RWPE1 (cell line): ENCODE data around the gene TGFB3.
"Not testable (repeated sequence)": the region's sequence is repeated elsewhere in the genome, so short reads cannot be mapped to it uniquely, and the experiment has no call there.

Source experiments
- CTCF ChIA-PET: fragments of 350-600 bp; sonication (Branson Sonifier 250); formaldehyde crosslinking; extraction: SDS; loops from one replicate; lab custom pipeline; 2021; lab: Yijun Ruan, JAX
- POLR2A ChIA-PET: fragments of 400-600 bp; formaldehyde crosslinking; extraction: SDS; loops from one replicate; lab custom pipeline; 2020; ENCODE audit warnings: antibody characterized with exemption; ENCODE audit not compliant: low non-redundant PET; lab: Yijun Ruan, JAX
- DNase-seq: peaks from one replicate; pipeline ENCODE4 v3.0.0; 2012; ENCODE audit warnings: low spot score
- H3K27ac ChIP-seq: fragments of 450-650 bp; 2 replicates; pipeline ENCODE4 v1.5.1; 2017
- CTCF ChIP-seq: fragments of 450-650 bp; conservative IDR thresholded peaks from 2 replicates; pipeline ENCODE4 v1.5.1; 2017; ENCODE audit warnings: low read depth, mild to moderate bottlenecking

The TGFB3 gene

GRCh38 chr14:76015191-76015590 lies 33.4 kb upstream of the TGFB3 start:
- ChIA-PET CTCF (interaction anchor here (0.7 kb wide), 1 partner anchor 188 kb away, joined by 3 read pairs; no protein-coding TSS in a partner anchor), POLR2A (interaction anchor here (0.6 kb wide), 1 partner anchor 17 kb away, joined by 3 read pairs; no protein-coding TSS in a partner anchor)
- no peak for DNase-seq
- no peak for TF ChIP-seq CTCF
- no peak overlapping the region for H3K27ac ChIP-seq

GRCh38 chr14:76012354-76012753 lies 30.6 kb upstream of the TGFB3 start:
- DNase-seq = no peak
- H3K27ac ChIP-seq = no peak overlapping the region
- no peak for TF ChIP-seq CTCF
- ChIA-PET POLR2A (no interaction called here), CTCF (interaction anchor here (0.6 to 1.1 kb wide), 2 partner anchors 30 to 42 kb away, joined by 3 read pairs; no protein-coding TSS in a partner anchor)

- ChIA-PET CTCF (interaction anchor here (0.6 to 1.1 kb wide), 2 partner anchors 29 to 42 kb away, joined by 3 read pairs; no protein-coding TSS in a partner anchor), POLR2A (no interaction called here)
- DNase-seq = no peak
- no peak for TF ChIP-seq CTCF
- H3K27ac ChIP-seq = no peak overlapping the region
Observed at GRCh38 chr14:76011930-76012329, 30.1 kb upstream of the TGFB3 start.

- CTCF ChIA-PET, H3K27ac ChIP-seq, DNase-seq, POLR2A ChIA-PET: not testable (repeated sequence)
Observed at GRCh38 chr14:76009627-76010026, 27.8 kb upstream of the TGFB3 start.

- ChIA-PET POLR2A (no interaction called here), CTCF (no interaction called here)
- DNase-seq = no peak
- TF ChIP-seq CTCF = no peak
- no peak overlapping the region for H3K27ac ChIP-seq
Observed at GRCh38 chr14:76007852-76008251, 26.1 kb upstream of the TGFB3 start.

GRCh38 chr14:76007379-76007778 lies 25.6 kb upstream of the TGFB3 start:
- no peak overlapping the region for H3K27ac ChIP-seq
- DNase-seq = no peak
- POLR2A ChIA-PET = no interaction called here
- no peak for TF ChIP-seq CTCF
- CTCF ChIA-PET = interaction anchor here (0.7 kb wide), 2 partner anchors 21 to 305 kb away, joined by 3 read pairs; no protein-coding TSS in a partner anchor

- POLR2A ChIA-PET = no interaction called here
- CTCF ChIA-PET = no interaction called here
- DNase-seq = no peak
- TF ChIP-seq CTCF = no peak
- no peak overlapping the region for H3K27ac ChIP-seq
Observed at GRCh38 chr14:76006253-76006652, 24.5 kb upstream of the TGFB3 start.
